Tibial nerve (tissue), 4 donors: ENCODE measurements around the gene DHTKD1.

ENCODE experiments used
- EP300 ChIP-seq, 2 donors: sonication (generic); formaldehyde crosslinking; IDR thresholded peaks; one replicate each; pipeline ENCODE4 v1.6.1; 2017; ENCODE audit warnings: antibody characterized with exemption in 2 of 2, mild to moderate bottlenecking in 1 of 2
- POLR2A ChIP-seq, 2 donors: fragments of 450-650 bp; IDR thresholded peaks; one replicate each; pipeline ENCODE4 v1.6.1; 2017; ENCODE audit warnings: antibody characterized with exemption in 2 of 2, mild to moderate bottlenecking in 2 of 2, moderate library complexity in 2 of 2
- TF ChIP-seq, protein P1 (sequence below), 5 experiments: fragments of 200-600 bp in 3 of 5; fragments of 450-650 bp in 2 of 5; sonication (generic) in 3 of 5; IDR thresholded peaks; one replicate each; pipeline ENCODE4 v1.5.1; 2016 to 2019; ENCODE audit warnings: antibody characterized with exemption in 5 of 5, mild to moderate bottlenecking in 3 of 5, moderate library complexity in 2 of 5

DNA sequence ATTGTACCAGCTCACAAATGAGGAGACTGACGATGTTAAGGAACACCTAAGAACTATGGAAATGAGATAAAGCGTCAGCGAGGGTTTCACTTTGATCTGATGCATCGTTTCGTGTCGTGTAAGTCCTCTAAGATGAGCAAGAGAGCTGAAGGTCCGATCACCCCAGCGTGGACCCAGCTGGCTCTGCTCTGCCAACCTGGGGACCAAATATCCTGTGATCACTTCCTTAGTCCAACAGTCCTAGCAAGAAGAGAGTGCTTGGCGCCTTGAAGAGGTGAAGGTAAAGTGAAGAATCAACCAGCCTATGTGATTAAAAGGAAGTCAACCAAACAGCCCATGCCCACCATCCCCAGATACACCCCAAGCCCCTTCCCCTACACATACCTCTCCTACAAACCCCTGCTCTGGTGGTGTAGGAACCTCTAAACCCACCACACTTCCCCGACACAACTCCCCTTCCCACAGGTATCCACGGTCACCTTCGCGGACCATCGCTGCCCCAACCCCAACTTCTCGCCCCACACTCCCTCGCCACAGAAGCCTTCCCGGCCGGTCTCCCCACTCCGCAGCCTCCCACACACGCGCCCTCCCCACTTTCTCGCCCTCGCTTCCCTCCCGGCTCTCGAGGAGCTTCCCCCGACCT, 26.9 kb upstream of the DHTKD1 start:
- TF ChIP-seq, protein P1, sequence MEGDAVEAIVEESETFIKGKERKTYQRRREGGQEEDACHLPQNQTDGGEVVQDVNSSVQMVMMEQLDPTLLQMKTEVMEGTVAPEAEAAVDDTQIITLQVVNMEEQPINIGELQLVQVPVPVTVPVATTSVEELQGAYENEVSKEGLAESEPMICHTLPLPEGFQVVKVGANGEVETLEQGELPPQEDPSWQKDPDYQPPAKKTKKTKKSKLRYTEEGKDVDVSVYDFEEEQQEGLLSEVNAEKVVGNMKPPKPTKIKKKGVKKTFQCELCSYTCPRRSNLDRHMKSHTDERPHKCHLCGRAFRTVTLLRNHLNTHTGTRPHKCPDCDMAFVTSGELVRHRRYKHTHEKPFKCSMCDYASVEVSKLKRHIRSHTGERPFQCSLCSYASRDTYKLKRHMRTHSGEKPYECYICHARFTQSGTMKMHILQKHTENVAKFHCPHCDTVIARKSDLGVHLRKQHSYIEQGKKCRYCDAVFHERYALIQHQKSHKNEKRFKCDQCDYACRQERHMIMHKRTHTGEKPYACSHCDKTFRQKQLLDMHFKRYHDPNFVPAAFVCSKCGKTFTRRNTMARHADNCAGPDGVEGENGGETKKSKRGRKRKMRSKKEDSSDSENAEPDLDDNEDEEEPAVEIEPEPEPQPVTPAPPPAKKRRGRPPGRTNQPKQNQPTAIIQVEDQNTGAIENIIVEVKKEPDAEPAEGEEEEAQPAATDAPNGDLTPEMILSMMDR (IDR thresholded peaks at IDR 0.05) = no peak
- TF ChIP-seq EP300 (IDR thresholded peaks at IDR 0.05) (no peak), POLR2A (IDR thresholded peaks at IDR 0.05) (no peak)
